Measurements from ENCODE around the gene SLC16A10.

DNA sequence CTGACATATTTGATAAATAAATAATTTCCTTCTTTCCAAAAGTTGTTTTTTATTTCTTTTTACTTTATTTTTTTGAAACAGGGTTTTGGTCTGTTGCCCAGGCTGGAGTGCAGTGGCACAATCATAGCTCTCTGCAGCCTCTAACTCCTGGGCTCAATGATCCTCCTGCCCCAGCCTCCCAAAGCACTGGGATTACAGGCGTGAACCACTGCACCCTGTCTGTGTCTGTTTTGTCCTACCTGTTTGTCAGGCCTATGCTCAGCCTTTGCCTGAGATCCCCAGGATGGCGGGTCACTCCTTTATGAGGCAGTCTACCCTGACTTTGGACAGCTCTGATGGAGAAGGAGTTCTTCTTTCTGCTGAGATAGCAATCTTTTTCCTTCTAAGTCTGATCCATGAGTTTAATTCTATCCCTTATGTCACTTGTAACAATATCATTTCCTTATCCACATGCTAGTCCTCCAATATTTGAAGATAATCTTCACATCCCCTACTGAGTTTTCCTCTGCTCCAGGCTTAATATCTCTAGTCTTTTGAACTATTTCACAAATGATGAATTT lies 14.4 kb upstream of the SLC16A10 start:
- no peak for TF ChIP-seq EZH2phosphoT487 (IDR thresholded peaks at IDR 0.05; ENCODE audit: low read depth, severe bottlenecking, unreplicated experiment)
- TF ChIP-seq CTCF (IDR thresholded peaks at IDR 0.05; ENCODE audit: poor library complexity), result no peak
